Measurements from ENCODE around the gene SLC18B1. TPM values are rescaled to one million over a fixed set of nuclear protein-coding genes. Genes with fewer than 3 reads are reported as not detected.

The SLC18B1 gene
- total and polyA plus RNA-seq, 2 of the 13 experiments (the other 11 are each of a cell fraction or from before 2014, with no cell fraction given) = 11.4 to 13.8 TPM

- CTCF ChIA-PET (ENCODE audit: low intra/inter-chr PET ratio, low total read pairs) = no interaction called here
- Histone ChIP-seq H3K4me3 (replicated peaks in 1 of 3; ENCODE audit: insufficient read depth in 1 of 3, low read depth in 2 of 3, low read length in 3 of 3) (no peak overlapping the region), H3K36me3 (replicated peaks in 1 of 2; ENCODE audit: control insufficient read depth in 1 of 2, insufficient read depth in 2 of 2, low read length in 2 of 2) (no peaks in the 10 kb centered on the region), H3K9me3 (ENCODE audit: low read length) (no peaks in the 10 kb centered on the region), H3K27ac (ENCODE audit: extremely low read length, insufficient read depth, low read length) (no peak overlapping the region), H2AFZ (ENCODE audit: low read length) (no peak overlapping the region), H3K4me1 (ENCODE audit: insufficient read depth, low read length) (no peaks in the 10 kb centered on the region; the same call in 1 of the 2 replicates), H3K9ac (ENCODE audit: insufficient read depth, low read depth, low read length) (no peak overlapping the region), H3K79me2 (ENCODE audit: insufficient read depth, low read length) (no peaks in the 10 kb centered on the region), H3K4me2 (ENCODE audit: low read depth, low read length) (no peak overlapping the region), H3K27me3 (ENCODE audit: control insufficient read depth in 1 of 2, insufficient read depth in 2 of 2, low read length in 2 of 2) (no peaks in the 10 kb centered on the region), H4K20me1 (ENCODE audit: insufficient read depth, low read length) (no peaks in the 10 kb centered on the region)
- 3% methylated on average over 1 of the region's 1 CpG for WGBS (ENCODE audit: low lambda C conversion rate)
- POLR2A ChIA-PET = no interaction called here
- TF ChIP-seq ZNF563 (CRISPR knock-in tag; IDR thresholded peaks at IDR 0.05) (no peak), ATF2 (CRISPR knock-in tag; IDR thresholded peaks at IDR 0.05) (no peak), ZNF446 (CRISPR knock-in tag; IDR thresholded peaks at IDR 0.05) (no peak), ZNF770 (CRISPR knock-in tag; IDR thresholded peaks at IDR 0.05) (no peak), ZIK1 (CRISPR knock-in tag; IDR thresholded peaks at IDR 0.05; ENCODE audit: borderline replicate concordance, low read depth) (no peak), ZNF512 (CRISPR knock-in tag; IDR thresholded peaks at IDR 0.05) (no peak)
- intact Hi-C loops (cut with micrococcal nuclease; ENCODE audit: unreplicated experiment) = no loop called here
- no peak for ATAC-seq
- FAIRE-seq = no peak
- no peak for DNase-seq (ENCODE audit: low spot score)
- BruUV-seq (replicated peaks) = no TSS peak
- in situ Hi-C loops (cut with HindIII; ENCODE audit: extremely low pct_ligation_motif_present, low pct_unique_long_range_greater_than_20kb) = no loop called here
Measured at GRCh38 chr6:132746048-132746447, 52.4 kb downstream of the SLC18B1 start.

Measured in HepG2 (cell line).